ENCODE measurements around the gene MS4A7. TPM values are rescaled to one million over a fixed set of nuclear protein-coding genes. Genes with fewer than 3 reads are reported as not detected.

The MS4A7 gene
- total RNA-seq, 2 donors from 2014 or later = not detected

DNA sequence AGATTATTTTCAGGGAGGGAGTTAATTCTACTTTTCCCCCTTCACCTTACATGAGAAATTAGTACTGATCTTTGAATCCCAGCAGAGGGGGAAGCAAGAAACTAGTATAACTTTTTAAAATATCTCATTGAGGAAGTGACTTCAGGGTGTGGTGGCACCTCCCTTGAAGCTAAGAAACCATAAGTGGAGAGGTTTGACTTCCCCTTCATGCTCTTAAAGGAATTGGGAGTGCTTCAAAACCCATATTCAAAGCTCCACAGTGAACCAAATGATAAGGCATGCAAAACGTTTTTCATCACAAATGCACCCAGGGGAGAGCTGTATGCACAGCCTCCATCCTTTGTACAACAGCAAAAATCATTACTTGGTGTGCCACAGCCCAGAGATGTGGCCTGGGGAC lies 18.5 kb downstream of the MS4A7 start:
- Mint-ChIP-seq H3K27ac (no peak overlapping the region), H3K4me1 (no peaks in the 10 kb centered on the region), H3K36me3 (ENCODE audit: low read depth) (no peaks in the 10 kb centered on the region), H3K27me3 (ENCODE audit: insufficient read depth) (no peaks in the 10 kb centered on the region), H3K9me3 (peaks cover 5% of the 10 kb centered on the region), H3K4me3 (no peak overlapping the region)
- 29 to 43% methylated on average over 1 of the region's 1 CpG for WGBS, 2 experiments (ENCODE audit: insufficient coverage in 1 of 2, insufficient read length in 1 of 2)
- Histone ChIP-seq H3K9ac (ENCODE audit: extremely low read depth, low read length, poor library complexity, severe bottlenecking) (no peak overlapping the region), H3K9me3 (ENCODE audit: control insufficient read depth, low read length) (no peaks in the 10 kb centered on the region), H3K36me3 (ENCODE audit: control insufficient read depth, insufficient read depth, low read length) (no peaks in the 10 kb centered on the region), H3K27ac (ENCODE audit: low read depth, low read length) (no peak overlapping the region), H3K4me3 (ENCODE audit: low read length) (no peak overlapping the region), H3K4me1 (ENCODE audit: control insufficient read depth, insufficient read depth, low read length) (no peaks in the 10 kb centered on the region), H3K27me3 (ENCODE audit: control insufficient read depth, insufficient read depth, low read length, poor library complexity, severe bottlenecking) (no peaks in the 10 kb centered on the region)
- no peak for DNase-seq
- TF ChIP-seq, protein P1, sequence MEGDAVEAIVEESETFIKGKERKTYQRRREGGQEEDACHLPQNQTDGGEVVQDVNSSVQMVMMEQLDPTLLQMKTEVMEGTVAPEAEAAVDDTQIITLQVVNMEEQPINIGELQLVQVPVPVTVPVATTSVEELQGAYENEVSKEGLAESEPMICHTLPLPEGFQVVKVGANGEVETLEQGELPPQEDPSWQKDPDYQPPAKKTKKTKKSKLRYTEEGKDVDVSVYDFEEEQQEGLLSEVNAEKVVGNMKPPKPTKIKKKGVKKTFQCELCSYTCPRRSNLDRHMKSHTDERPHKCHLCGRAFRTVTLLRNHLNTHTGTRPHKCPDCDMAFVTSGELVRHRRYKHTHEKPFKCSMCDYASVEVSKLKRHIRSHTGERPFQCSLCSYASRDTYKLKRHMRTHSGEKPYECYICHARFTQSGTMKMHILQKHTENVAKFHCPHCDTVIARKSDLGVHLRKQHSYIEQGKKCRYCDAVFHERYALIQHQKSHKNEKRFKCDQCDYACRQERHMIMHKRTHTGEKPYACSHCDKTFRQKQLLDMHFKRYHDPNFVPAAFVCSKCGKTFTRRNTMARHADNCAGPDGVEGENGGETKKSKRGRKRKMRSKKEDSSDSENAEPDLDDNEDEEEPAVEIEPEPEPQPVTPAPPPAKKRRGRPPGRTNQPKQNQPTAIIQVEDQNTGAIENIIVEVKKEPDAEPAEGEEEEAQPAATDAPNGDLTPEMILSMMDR (conservative IDR thresholded peaks at IDR 0.05) = no peak

DNA sequence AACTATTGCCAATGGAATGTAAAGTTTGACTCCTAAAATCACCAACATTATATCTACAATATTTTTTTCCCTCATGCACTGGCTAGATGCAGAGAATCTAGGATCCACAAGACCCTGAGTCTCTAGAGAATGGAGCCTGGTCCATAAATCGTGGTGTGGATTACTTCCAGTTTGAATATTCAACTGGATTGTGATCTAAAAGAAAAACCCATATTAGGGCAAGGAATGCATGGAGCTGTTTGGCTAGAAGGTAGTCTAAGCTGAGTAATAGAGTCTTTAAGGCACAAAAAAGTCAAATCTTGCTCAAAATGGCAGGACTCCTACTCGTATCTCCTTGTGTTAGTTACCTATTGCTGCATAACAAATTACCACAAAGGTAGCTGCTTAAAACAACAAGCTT lies 41.7 kb downstream of the MS4A7 start:
- Histone ChIP-seq H3K4me3 (ENCODE audit: low read length) (no peak overlapping the region), H3K9ac (ENCODE audit: extremely low read depth, low read length, poor library complexity, severe bottlenecking) (no peak overlapping the region), H3K36me3 (ENCODE audit: control insufficient read depth, insufficient read depth, low read length) (no peaks in the 10 kb centered on the region), H3K27ac (ENCODE audit: low read depth, low read length) (no peak overlapping the region), H3K27me3 (ENCODE audit: control insufficient read depth, insufficient read depth, low read length, poor library complexity, severe bottlenecking) (no peaks in the 10 kb centered on the region), H3K4me1 (ENCODE audit: control insufficient read depth, insufficient read depth, low read length) (peaks cover 2% of the 10 kb centered on the region), H3K9me3 (ENCODE audit: control insufficient read depth, low read length) (peaks cover 5% of the 10 kb centered on the region)
- Mint-ChIP-seq H3K27ac (no peak overlapping the region), H3K27me3 (ENCODE audit: insufficient read depth) (no peaks in the 10 kb centered on the region), H3K36me3 (ENCODE audit: low read depth) (no peaks in the 10 kb centered on the region), H3K4me1 (peaks cover 14% of the 10 kb centered on the region), H3K9me3 (no peaks in the 10 kb centered on the region), H3K4me3 (no peak overlapping the region)
- TF ChIP-seq, protein P1 (conservative IDR thresholded peaks at IDR 0.05) = no peak
- DNase-seq = no peak
- 40 to 46% methylated on average over 2 of the region's 2 CpGs for WGBS, 2 experiments (ENCODE audit: insufficient coverage in 1 of 2, insufficient read length in 1 of 2)

DNA sequence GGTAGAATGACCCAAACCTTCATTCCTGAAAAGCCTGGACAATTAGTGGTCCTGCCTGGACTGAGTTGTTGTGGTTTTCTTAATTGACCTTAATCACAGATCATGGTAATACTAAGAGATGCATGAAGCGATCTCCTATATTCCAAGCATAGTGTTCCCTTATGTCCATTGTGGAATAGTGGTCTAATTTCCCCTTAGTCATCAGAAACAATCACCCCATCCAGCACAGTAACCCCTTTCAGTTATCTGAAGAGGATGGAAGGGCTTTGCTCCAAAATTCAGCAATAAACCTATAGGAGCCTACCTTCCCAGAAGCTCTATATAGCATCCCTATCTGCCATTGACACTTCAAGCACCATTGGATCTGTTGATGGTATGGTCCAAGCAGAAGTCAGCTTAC lies 44.3 kb downstream of the MS4A7 start:
- Mint-ChIP-seq H3K27ac (no peak overlapping the region), H3K36me3 (ENCODE audit: low read depth) (no peaks in the 10 kb centered on the region), H3K4me3 (no peak overlapping the region), H3K27me3 (ENCODE audit: insufficient read depth) (no peaks in the 10 kb centered on the region), H3K9me3 (no peaks in the 10 kb centered on the region), H3K4me1 (no peaks in the 10 kb centered on the region)
- Histone ChIP-seq H3K36me3 (ENCODE audit: control insufficient read depth, insufficient read depth, low read length) (no peaks in the 10 kb centered on the region), H3K4me3 (ENCODE audit: low read length) (no peak overlapping the region), H3K27me3 (ENCODE audit: control insufficient read depth, insufficient read depth, low read length, poor library complexity, severe bottlenecking) (no peaks in the 10 kb centered on the region), H3K27ac (ENCODE audit: low read depth, low read length) (no peak overlapping the region), H3K9me3 (ENCODE audit: control insufficient read depth, low read length) (peaks cover 5% of the 10 kb centered on the region), H3K9ac (ENCODE audit: extremely low read depth, low read length, poor library complexity, severe bottlenecking) (no peak overlapping the region), H3K4me1 (ENCODE audit: control insufficient read depth, insufficient read depth, low read length) (no peaks in the 10 kb centered on the region)
- TF ChIP-seq, protein P1 (conservative IDR thresholded peaks at IDR 0.05) = no peak
- DNase-seq = no peak
- WGBS, 2 experiments (ENCODE audit: insufficient coverage in 1 of 2, insufficient read length in 1 of 2) = 100% methylated on average over 1 of the region's 1 CpG; no CpG with 5 or more reads in 1 of the 2 experiments
